DMS153 (cell line): Measurements from ENCODE around the gene TJP3.

Experiments
- DNase-seq: peaks from one replicate; lab custom pipeline; 2025; lab: John Stamatoyannopoulos, UW

Gene TJP3

GRCh38 chr19:3768748-3769099, 60.5 kb downstream of the TJP3 start:
- no peak for DNase-seq

DNA sequence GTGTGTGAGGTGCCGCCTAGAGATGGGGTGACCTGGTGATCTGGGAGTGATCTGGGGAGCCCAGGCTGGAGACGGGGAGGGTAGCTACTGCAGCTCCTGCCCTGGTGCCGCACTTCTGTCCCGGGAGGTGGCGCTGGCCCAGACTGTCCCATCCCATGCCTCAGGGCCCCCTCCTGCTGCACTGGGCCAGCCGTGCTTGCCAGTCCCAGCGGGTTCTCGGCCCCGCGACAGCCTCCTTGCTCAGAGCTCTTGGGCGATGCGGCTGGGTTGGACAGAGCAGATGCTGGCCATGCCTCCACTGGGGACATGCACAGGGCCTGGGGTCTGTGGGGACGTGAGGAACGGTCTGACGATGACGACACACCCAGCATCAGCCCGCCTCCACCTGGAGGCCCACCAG, 61.3 kb downstream of the TJP3 start:
- DNase-seq: no peak

DNA sequence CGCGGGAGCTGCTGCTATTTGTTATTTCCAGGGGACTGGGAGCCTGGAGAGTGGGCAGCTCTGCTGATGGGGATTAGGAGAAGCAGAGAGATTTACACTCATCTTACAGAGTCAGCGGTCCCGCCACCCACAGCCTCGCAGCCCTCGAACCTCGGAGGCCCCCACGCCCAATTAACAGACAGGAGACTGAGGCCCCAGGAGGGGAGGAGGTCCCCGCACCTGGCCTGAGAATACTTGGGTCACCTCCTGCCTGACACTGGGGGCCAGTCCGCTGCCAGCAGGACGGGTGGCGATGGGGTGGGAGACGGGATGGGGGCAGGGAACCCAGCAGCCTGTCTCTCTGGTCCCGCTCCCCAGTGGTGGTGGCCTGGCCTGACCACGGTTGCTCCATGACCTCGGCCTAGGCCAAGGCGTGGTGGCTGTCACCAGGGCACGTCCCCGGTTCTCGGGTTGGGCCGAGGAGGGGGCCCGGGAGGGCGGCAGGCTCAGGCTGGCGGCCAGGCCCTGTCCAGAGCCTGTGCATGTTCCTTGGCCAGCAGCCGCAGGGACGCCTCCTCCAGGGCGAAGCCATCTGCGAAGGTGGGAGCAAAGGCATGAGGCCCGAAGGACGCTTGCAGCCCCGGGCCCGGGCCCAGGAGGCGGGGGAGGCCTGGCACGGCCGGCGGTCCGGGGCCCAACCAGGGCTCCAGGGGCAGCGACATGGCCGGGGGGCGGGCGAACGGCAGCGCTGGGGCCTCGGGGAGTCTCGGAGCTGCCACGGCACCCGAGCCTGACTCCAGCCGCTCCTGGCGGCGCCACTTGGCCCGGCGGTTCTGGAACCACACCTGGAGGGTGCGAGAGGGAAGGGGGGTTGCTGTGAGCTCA, 62.2 kb downstream of the TJP3 start:
- DNase-seq: no peak

- DNase-seq: no peak
These were observed 63.1 kb downstream of the TJP3 start for GRCh38 chr19:3771000-3771905.

- no peak for DNase-seq
These were observed 63.8 kb downstream of the TJP3 start, which contains the start of gene RAX2 for GRCh38 chr19:3771906-3772455. RAX2 (minus strand) TSS chr19:3772228; CDS start chr19:3771742, 486 bp downstream.

GRCh38 chr19:3773814-3774515, 65.8 kb downstream of the TJP3 start:
- no peak for DNase-seq

GRCh38 chr19:3774621-3775373, 66.6 kb downstream of the TJP3 start:
- no peak for DNase-seq

DNA sequence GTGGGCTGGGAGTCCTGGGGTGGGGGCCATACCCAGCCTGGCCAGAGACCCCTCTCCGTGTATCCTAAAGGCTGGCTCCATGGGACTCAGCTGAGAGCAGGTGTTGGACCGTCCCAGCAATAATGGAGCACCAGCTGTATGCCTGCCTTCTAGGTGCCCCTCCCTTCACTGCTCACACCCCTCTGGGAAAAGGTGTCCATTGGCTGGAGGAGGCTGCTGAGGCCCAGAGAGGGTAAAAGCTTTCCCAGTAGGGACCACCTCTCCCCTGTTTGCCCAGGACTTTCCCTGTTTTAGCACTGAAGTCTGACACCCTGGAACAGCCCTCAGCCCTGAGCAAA, 67.2 kb downstream of the TJP3 start:
- DNase-seq: no peak

DNA sequence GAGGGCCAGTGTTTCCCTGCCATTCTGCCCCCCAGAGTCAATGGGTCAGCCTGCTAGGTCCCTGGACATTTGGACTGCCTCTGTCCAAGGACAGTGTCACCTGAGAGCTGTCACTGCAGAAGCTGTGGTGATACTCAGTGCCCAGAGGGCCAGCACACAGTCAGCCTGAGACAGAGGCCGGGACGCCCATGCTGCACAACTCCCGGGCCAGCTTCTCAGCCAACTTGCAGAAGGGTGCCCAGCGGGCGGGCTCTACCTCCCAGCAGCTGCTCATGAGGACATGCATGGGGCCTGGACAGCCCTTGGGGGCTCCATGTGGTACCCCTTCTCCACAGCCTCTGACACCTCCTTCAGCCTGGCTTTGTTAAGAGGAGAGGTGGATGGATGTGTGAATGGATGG, 67.6 kb downstream of the TJP3 start:
- no peak for DNase-seq

GRCh38 chr19:3776479-3777040, 68.4 kb downstream of the TJP3 start:
- no peak for DNase-seq

DNA sequence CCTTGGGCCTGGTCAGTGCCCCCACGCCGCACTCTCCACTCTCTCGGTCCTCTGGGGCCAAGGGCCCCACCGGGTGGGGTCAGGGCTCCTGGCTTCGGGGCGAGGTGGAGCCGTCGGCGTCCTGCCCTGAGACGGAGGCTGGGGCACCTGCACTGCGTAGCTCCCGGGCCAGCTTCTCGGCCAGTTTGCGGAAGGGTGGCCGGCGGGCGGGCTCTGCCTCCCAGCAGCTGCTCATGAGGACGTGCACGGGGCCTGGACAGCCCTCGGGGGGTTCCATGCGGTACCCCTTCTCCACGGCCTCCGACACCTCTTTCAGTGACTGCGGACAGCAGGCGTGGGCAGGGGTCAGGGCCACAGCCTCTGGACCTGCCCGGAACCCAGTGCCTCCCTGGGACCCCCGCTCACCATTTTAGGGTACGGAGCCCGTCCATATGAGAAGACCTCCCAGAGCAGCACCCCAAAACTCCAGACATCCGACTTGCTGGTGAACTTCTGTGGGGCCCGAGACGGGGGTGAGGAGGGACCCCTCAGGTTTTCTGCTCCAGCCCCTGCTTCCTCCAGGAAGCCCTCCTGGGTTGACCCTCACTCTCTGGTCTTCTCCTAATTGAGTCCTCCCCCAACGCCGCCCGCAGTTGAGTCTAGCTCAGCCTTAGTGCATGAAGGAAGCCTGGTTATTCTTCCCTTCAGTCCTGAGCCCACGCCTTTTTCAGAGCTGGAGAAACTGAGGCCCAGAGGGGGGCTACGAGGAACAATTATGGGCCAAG, 70.1 kb downstream of the TJP3 start:
- no peak for DNase-seq

DNA sequence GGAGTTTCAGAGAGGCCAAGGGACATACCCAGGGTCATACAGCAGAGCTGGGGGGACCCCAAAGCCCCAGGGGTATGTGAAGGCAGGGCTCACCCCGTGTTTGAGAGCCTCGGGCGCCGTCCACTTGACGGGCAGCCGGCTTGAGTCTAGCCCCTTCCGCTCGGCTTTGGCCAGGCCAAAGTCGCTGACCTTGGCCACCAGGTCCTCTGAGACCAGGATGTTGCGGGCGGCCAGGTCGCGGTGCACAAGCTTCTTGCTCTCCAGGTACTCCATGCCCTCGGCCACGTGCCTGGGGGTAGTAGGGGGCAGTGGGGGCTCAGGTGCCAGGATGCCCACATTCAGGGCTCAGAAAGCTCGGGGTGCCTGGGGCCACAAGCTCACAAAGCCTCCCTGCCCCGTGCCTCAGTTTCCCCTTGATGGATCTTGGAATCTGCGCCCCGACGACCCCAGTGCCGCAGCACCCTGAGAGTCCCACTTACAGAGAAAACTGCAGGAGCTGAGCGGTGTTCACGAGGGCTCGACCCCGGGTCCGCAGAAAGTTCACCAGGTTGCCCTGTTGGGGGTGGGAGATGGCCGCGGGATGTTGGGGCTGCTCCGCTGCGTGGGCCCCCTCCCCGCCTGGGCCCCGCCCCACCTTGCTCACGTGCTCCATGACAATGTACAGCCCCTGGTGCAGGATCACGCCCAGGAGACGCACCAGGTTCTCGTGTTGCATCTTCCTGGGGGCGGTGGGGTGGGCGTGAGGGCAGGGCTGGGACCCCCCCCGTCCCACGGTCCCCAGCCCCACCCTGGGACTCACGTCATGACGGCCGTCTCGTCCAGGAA, 70.9 kb downstream of the TJP3 start:
- no peak for DNase-seq

- DNase-seq: no peak
These were observed 72.7 kb downstream of the TJP3 start for GRCh38 chr19:3780786-3781304.

- no peak for DNase-seq
These were observed 73.4 kb downstream of the TJP3 start for GRCh38 chr19:3781603-3782002.

GRCh38 chr19:3782330-3782729, 74.1 kb downstream of the TJP3 start:
- DNase-seq: no peak

DNA sequence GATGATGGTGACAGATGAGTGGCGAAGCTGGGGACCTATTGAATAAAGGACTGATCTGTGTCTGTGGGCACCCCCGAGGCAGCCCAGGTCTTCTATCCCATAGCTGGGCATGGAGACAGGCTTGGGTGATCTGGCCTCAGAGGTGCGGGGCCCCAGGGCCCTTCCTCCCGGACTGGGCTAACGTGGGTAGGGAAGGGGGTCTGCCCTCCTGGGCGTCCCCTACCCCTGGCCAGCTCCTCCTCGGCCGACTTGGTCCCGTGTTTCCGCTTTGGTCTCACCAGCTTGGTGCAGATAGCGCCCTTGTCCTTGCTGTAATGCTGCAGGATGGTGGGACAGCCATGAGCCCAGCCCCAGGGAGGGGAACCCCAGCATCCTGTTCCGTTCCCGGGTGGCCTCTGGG, 74.7 kb downstream of the TJP3 start:
- no peak for DNase-seq

DNA sequence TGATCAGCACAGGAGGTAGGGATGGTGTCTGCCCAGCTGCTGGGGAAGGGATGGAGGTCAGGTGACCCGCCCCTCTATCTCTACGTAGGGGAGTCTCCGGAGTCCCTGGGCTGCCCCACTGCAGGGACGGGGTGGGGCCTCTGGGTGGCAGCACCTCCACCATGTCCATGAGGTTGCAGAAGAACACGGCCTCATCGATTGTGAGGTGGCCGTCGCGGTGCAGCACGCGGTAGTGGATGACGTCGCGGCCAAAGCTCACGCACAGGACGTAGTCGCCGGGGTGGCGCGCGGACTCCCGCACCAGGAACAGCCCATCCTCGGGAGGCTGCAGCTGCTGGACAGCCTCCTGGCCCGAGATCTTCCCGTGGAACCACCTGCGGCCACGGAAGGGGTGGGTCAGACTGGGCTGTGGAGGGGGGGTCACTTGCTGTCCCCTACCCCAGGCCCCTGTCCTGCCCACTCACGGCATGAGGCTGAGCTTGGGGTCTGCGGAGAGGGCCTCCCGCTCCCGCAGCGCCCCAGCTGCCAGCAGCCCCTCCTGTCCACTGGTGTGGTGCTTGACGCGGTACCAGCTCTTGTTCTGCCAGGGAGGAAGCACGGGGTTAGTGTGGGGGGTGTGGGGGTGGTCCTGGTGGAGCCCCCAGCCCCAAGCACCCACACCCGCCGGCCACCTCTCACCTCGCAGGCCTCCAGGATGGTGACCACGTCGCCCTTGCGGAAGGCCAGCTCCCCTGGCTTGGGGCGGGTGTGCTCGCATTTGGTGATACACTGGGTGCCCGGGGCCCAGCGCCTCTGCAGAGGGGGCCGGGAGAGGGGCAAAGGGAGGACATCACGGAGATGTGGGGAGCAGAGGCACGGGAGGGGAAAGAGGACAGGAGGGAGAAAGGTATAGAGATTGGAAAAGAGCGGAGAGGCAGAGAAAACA, 75.7 kb downstream of the TJP3 start:
- no peak for DNase-seq
